ENCODE measurements around the gene CBLC. TPM values are rescaled to one million over a fixed set of nuclear protein-coding genes. Genes with fewer than 3 reads are reported as not detected.

The CBLC gene
- total RNA-seq, 1 donor from 2014 or later: not detected

DNA sequence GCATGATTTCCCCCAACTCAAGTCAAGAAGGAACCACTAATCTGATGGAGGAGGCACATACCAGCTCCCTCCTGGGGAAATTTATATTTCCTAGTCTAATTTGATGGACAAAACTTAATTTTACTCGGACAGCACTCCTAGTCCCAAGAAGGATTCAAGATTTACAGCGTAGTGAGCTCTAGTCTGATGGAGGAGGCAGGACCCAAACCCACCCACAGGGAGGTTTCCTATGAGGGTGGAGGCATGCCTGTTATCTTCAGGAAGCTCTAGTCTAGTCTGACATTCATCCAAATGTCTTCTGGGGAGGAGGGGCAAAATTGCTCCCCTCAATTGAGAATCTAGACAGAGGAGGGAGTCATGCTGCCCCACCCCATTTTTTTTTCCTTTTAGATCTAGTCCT, 39.6 kb upstream of the CBLC start:
- Histone ChIP-seq H3K27me3 (ENCODE audit: control insufficient read depth in 3 of 3, insufficient read depth in 3 of 3, low read length in 3 of 3) (no peaks in the 10 kb centered on the region), H3K9ac (ENCODE audit: low read depth in 1 of 3, low read length in 3 of 3) (no peak overlapping the region), H3K27ac (ENCODE audit: low read depth, low read length) (no peak overlapping the region), H3K4me1 (ENCODE audit: control insufficient read depth in 3 of 3, insufficient read depth in 3 of 3, low read length in 3 of 3) (peaks cover 13 to 31% (median 22%) of the 10 kb centered on the region in 3 donors), H3K9me3 (ENCODE audit: control insufficient read depth in 3 of 3, low read length in 3 of 3) (no peaks in the 10 kb centered on the region), H3K36me3 (ENCODE audit: control insufficient read depth in 3 of 3, insufficient read depth in 3 of 3, low read length in 3 of 3) (no peaks in the 10 kb centered on the region), H3K4me3 (ENCODE audit: low read length in 3 of 3) (no peak overlapping the region)

DNA sequence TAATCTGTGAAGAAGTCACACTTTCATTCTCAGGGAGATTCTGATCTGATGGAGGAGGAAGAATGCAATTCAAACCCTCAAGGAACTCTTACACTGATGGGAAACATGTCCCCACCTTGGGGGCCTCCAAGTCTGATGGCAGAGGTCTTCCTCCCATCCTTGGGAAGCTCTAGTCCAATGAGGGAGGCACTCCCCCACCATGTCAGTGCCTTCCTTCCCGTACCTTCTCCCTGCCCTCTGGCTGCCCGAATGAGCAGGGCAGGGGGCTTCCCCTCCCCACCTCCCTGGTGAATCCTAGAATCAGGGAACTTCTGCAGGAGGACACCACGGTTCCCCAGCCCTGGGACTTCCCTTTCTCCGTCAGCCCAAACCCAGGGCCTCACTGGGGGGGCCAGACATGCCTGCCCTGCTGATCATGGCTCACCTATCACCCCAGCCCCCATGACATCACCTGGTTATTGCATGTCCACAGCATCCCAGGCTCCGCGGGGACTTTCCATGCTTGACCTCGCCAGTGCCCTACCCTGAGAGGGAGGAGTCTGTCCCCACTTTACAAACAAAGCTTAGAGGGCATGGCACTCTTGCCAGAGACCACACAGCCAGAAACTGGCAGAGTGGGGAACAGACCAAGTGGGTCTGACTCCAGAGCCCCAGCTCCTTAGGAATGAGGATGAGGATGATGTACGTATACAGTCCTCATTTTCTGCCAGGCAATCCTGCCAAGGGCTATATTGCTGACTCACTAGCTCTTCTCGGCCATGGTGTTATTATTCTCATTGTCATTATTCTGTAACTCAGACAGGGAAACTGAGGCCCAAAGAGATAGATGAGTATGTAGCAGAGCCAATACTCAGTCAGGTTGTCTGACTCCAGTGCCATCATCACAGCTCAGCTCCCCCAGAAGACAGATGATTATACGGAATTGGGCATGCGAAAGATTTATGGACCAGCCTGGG, 38.8 kb upstream of the CBLC start:
- Histone ChIP-seq H3K27me3 (ENCODE audit: control insufficient read depth in 3 of 3, insufficient read depth in 3 of 3, low read length in 3 of 3) (no peaks in the 10 kb centered on the region), H3K27ac (ENCODE audit: low read depth, low read length) (no peak overlapping the region), H3K4me1 (ENCODE audit: control insufficient read depth in 3 of 3, insufficient read depth in 3 of 3, low read length in 3 of 3) (peaks cover 13 to 33% (median 22%) of the 10 kb centered on the region in 3 donors), H3K4me3 (ENCODE audit: low read length in 3 of 3) (no peak overlapping the region), H3K9ac (ENCODE audit: low read depth in 1 of 3, low read length in 3 of 3) (peak overlapping the region in 1 of 3 donors; percentile 20), H3K9me3 (ENCODE audit: control insufficient read depth in 3 of 3, low read length in 3 of 3) (no peaks in the 10 kb centered on the region), H3K36me3 (ENCODE audit: control insufficient read depth in 3 of 3, insufficient read depth in 3 of 3, low read length in 3 of 3) (no peaks in the 10 kb centered on the region)

DNA sequence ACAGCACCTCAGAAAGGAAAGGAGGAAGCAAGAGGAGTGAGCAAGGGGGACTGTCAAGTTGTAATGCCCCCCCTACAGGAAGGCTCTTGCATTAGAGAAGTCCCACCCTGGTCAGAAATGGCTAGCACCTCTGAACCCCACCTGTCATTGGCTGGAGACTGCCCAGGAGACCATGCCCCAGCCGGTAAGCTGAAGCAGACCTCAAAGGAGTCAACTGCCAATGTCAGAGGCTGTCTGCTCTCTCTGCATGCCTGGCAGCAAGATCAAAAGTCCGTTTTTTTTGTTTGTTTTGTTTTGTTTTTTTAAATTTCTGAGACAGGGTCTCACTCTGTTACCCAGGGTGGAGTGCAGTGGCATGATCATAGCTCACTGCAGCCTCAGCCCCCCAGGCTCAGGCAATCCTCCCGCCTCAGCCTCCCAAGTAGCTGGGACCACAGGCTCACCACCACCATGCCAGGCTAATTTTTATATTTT, 37.3 kb upstream of the CBLC start:
- no peaks in the 10 kb centered on the region for H3K9me3 ChIP-seq (ENCODE audit: control insufficient read depth in 3 of 3, low read length in 3 of 3)
- H3K4me3 ChIP-seq (ENCODE audit: low read length in 3 of 3): no peak overlapping the region
- no peaks in the 10 kb centered on the region for H3K36me3 ChIP-seq (ENCODE audit: control insufficient read depth in 3 of 3, insufficient read depth in 3 of 3, low read length in 3 of 3)
- no peak overlapping the region for H3K9ac ChIP-seq (ENCODE audit: low read depth in 1 of 3, low read length in 3 of 3)
- no peaks in the 10 kb centered on the region for H3K27me3 ChIP-seq (ENCODE audit: control insufficient read depth in 3 of 3, insufficient read depth in 3 of 3, low read length in 3 of 3)
- no peak overlapping the region for H3K27ac ChIP-seq (ENCODE audit: low read depth, low read length)
- H3K4me1 ChIP-seq (ENCODE audit: control insufficient read depth in 3 of 3, insufficient read depth in 3 of 3, low read length in 3 of 3): peaks cover 19 to 44% (median 29%) of the 10 kb centered on the region in 3 donors

DNA sequence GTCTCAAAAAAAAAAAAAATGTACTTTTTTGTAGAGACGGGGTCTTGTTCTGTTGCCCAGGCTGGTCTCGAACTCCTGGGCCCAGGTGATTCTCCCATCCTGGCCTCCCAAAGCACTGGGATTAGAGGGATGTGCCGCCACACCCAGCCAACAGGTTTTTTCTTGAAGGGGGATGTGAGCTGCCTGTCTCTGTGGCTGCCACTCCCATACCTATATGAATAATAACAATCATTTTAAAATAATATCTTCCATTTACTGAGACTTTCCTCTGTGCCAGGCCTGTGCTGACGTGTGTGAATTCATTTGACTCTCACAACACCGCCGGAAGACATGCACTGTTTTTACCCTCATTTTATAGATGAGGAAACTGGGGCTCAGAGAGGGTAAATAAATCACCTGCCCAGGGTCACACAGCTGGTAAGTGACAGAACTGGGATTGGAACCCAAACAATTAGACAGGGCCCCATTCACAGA, 36.4 kb upstream of the CBLC start:
- Histone ChIP-seq H3K27me3 (ENCODE audit: control insufficient read depth in 3 of 3, insufficient read depth in 3 of 3, low read length in 3 of 3) (no peaks in the 10 kb centered on the region), H3K9me3 (ENCODE audit: control insufficient read depth in 3 of 3, low read length in 3 of 3) (no peaks in the 10 kb centered on the region), H3K4me1 (ENCODE audit: control insufficient read depth in 3 of 3, insufficient read depth in 3 of 3, low read length in 3 of 3) (peaks cover 24 to 52% (median 36%) of the 10 kb centered on the region in 3 donors), H3K36me3 (ENCODE audit: control insufficient read depth in 3 of 3, insufficient read depth in 3 of 3, low read length in 3 of 3) (no peaks in the 10 kb centered on the region), H3K4me3 (ENCODE audit: low read length in 3 of 3) (no peak overlapping the region), H3K27ac (ENCODE audit: low read depth, low read length) (peak overlapping the region; percentile 87), H3K9ac (ENCODE audit: low read depth in 1 of 3, low read length in 3 of 3) (peak overlapping the region in 2 of 3 donors; percentile 19 to 51)

DNA sequence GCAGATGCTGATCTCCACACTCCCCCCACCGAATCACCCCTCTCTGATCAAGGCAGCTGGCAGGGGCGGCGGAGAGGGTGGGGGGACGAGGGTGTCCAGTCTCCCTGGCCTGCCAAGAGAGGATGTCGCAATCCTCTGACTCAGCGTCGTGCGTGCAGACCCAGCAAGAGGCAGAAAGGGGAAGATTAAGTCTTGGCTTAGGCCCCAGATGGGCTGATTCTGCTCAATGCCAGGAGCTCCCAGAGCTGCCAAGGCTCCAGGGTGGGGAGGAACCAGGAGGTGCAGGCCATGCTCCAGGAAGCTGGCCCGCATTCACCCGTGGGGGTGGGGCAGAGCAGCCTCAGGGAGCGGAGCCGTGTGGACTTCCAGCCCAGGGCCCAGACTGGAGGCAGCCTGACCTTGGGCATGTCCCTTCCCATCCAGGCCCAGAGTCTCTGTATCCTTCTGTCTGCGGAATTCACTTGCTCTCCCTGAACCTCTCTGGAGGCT, 35.8 kb upstream of the CBLC start:
- no peaks in the 10 kb centered on the region for H3K27me3 ChIP-seq (ENCODE audit: control insufficient read depth in 3 of 3, insufficient read depth in 3 of 3, low read length in 3 of 3)
- H3K9ac ChIP-seq (ENCODE audit: low read depth in 1 of 3, low read length in 3 of 3): peak overlapping the region; percentile 59 to 68 (median 60)
- no peaks in the 10 kb centered on the region for H3K9me3 ChIP-seq (ENCODE audit: control insufficient read depth in 3 of 3, low read length in 3 of 3)
- H3K4me1 ChIP-seq (ENCODE audit: control insufficient read depth in 3 of 3, insufficient read depth in 3 of 3, low read length in 3 of 3): peaks cover 28 to 58% (median 41%) of the 10 kb centered on the region in 3 donors
- peak overlapping the region in 1 of 3 donors; percentile 22 for H3K4me3 ChIP-seq (ENCODE audit: low read length in 3 of 3)
- peak overlapping the region; percentile 87 for H3K27ac ChIP-seq (ENCODE audit: low read depth, low read length)
- H3K36me3 ChIP-seq (ENCODE audit: control insufficient read depth in 3 of 3, insufficient read depth in 3 of 3, low read length in 3 of 3): no peaks in the 10 kb centered on the region

DNA sequence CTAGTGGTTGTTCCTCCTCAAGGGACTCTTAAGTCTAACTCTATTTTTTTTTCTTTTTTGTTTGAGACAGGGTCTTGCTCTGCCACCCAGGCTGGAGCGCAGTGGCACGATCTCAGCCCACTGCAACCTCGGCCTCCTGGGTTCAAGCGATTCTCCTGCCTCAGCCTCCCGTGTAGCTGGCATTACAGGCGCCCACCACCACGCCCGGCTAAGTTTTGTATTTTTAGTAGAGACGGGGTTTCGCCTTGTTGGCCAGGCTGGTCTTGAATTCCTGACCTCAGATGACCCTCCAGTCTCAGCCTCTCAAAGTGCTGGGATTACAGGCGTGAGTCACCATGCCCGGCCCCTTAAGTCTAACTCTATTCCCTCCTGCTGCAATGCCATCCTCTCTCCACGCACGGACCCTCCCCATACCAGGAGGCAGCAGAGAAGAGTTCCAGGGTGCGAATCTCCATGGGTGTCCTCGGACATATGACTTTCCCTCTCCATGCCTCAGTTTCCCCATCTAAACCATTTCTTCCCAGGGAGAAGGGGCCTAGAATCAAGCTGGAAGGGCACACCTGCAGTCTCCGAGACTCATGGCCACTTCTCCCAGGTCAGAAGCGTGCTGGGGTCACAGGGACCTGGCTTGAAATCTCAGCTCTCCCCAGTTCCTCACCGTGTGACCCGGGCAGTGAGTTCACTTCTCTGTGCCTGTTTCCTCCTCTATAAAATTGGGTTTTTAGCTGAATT, 35.2 kb upstream of the CBLC start:
- peak overlapping the region in 1 of 3 donors; percentile 22 for H3K4me3 ChIP-seq (ENCODE audit: low read length in 3 of 3)
- no peaks in the 10 kb centered on the region for H3K9me3 ChIP-seq (ENCODE audit: control insufficient read depth in 3 of 3, low read length in 3 of 3)
- H3K4me1 ChIP-seq (ENCODE audit: control insufficient read depth in 3 of 3, insufficient read depth in 3 of 3, low read length in 3 of 3): peaks cover 32 to 61% (median 44%) of the 10 kb centered on the region in 3 donors
- no peaks in the 10 kb centered on the region for H3K27me3 ChIP-seq (ENCODE audit: control insufficient read depth in 3 of 3, insufficient read depth in 3 of 3, low read length in 3 of 3)
- no peaks in the 10 kb centered on the region for H3K36me3 ChIP-seq (ENCODE audit: control insufficient read depth in 3 of 3, insufficient read depth in 3 of 3, low read length in 3 of 3)
- H3K9ac ChIP-seq (ENCODE audit: low read depth in 1 of 3, low read length in 3 of 3): peak overlapping the region; percentile 59 to 68 (median 60)
- peak overlapping the region; percentile 87 for H3K27ac ChIP-seq (ENCODE audit: low read depth, low read length)

DNA sequence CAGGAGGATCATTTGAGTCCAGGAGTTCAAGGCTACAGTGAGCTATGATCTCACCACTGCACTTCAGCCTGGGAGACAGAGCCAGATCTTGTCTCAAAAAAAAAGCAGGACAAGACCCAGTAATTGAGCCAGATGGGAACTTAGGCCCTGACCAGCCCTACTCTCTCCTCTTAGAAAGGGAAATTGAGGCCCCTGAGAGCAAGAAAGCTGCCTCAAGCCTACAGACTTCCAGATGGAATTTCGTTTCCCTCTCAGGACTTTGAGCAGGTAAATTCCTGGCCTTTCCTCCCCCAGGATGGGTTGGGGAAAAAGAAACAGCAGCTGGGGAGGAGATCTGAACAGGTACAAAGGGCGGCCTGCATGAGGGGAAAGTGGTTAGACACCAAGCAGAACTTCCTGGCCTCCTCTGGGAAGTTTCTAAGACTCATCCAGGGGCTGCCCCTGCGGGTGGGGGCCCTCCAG, 32.8 kb upstream of the CBLC start:
- no peaks in the 10 kb centered on the region for H3K27me3 ChIP-seq (ENCODE audit: control insufficient read depth in 3 of 3, insufficient read depth in 3 of 3, low read length in 3 of 3)
- H3K27ac ChIP-seq (ENCODE audit: low read depth, low read length): peak overlapping the region; percentile 93
- H3K9ac ChIP-seq (ENCODE audit: low read depth in 1 of 3, low read length in 3 of 3): peak overlapping the region; percentile 28 to 51 (median 44)
- no peak overlapping the region for H3K4me3 ChIP-seq (ENCODE audit: low read length in 3 of 3)
- peaks cover 42 to 57% (median 51%) of the 10 kb centered on the region in 3 donors for H3K4me1 ChIP-seq (ENCODE audit: control insufficient read depth in 3 of 3, insufficient read depth in 3 of 3, low read length in 3 of 3)
- no peaks in the 10 kb centered on the region for H3K9me3 ChIP-seq (ENCODE audit: control insufficient read depth in 3 of 3, low read length in 3 of 3)
- H3K36me3 ChIP-seq (ENCODE audit: control insufficient read depth in 3 of 3, insufficient read depth in 3 of 3, low read length in 3 of 3): peaks cover 0 to 1% (median 0%) of the 10 kb centered on the region in 3 donors

DNA sequence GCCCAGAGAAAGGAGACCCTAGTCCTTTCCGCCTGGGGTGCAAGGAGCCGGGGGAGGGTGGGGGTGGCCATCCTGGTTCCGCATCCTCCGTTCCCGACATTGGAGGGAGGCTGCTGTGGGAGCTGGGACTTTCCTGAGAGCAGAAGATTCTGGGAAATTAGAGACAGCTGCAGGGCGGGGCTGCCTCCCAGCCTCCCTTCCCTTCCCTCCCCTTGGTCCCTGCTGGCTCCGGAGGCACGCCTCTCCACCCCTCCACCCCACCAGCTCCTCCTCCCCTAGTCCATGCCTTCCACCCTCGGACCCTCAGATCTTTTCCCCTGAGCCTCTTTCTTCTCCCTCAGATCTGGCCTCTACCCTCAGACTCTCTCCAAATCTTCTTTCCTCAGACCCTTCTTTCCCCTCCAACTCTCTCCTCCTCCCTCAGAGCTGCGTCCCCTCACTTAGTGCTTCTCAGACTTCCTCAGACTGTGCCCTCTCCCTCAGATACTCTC, 32.3 kb upstream of the CBLC start:
- Histone ChIP-seq H3K27ac (ENCODE audit: low read depth, low read length) (peak overlapping the region; percentile 93), H3K4me3 (ENCODE audit: low read length in 3 of 3) (peak overlapping the region in 2 of 3 donors; percentile 6 to 51), H3K9ac (ENCODE audit: low read depth in 1 of 3, low read length in 3 of 3) (peak overlapping the region; percentile 51 to 65 (median 57)), H3K4me1 (ENCODE audit: control insufficient read depth in 3 of 3, insufficient read depth in 3 of 3, low read length in 3 of 3) (peaks cover 45 to 59% (median 53%) of the 10 kb centered on the region in 3 donors), H3K9me3 (ENCODE audit: control insufficient read depth in 3 of 3, low read length in 3 of 3) (no peaks in the 10 kb centered on the region), H3K36me3 (ENCODE audit: control insufficient read depth in 3 of 3, insufficient read depth in 3 of 3, low read length in 3 of 3) (peaks cover 0 to 4% (median 0%) of the 10 kb centered on the region in 3 donors), H3K27me3 (ENCODE audit: control insufficient read depth in 3 of 3, insufficient read depth in 3 of 3, low read length in 3 of 3) (no peaks in the 10 kb centered on the region)

DNA sequence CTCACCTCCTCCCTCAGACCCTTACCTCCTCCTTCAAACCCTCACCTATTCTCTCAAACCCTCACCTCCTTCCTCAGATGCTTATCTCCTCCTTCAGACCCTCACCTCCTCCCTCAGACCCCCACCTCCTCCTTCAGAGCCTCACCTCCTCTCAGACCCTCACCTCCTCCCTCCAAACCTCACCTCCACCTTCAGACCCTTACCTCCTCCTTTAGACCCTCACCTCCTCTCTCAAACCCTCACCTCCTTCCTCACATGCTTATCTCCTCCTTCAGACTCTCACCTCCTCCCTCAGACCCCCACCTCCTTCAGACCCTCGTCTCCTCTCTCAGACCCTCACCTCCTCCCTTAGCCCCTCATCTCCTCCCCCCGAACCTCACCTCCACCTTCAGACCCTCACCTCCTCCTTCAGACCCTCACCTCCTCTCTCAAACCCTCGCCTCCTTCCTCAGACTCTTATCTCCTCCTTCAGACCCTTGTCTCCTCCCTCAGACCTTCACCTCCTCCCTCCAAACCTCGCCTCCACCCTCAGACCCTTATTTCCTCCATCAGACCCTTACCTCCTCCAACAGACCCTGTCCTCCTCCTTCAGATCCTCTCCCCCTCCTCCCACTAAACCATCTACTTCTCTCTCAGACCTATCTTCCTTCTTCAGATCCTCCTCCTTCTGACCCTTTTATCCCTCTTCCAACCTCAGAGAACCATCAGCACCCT, 31.6 kb upstream of the CBLC start:
- Histone ChIP-seq H3K9ac (ENCODE audit: low read depth in 1 of 3, low read length in 3 of 3) (peak overlapping the region; percentile 40 to 65 (median 57)), H3K4me1 (ENCODE audit: control insufficient read depth in 3 of 3, insufficient read depth in 3 of 3, low read length in 3 of 3) (peaks cover 52 to 64% (median 58%) of the 10 kb centered on the region in 3 donors), H3K4me3 (ENCODE audit: low read length in 3 of 3) (peak overlapping the region in 2 of 3 donors; percentile 6 to 51), H3K36me3 (ENCODE audit: control insufficient read depth in 3 of 3, insufficient read depth in 3 of 3, low read length in 3 of 3) (peaks cover 2 to 9% (median 4%) of the 10 kb centered on the region in 3 donors), H3K9me3 (ENCODE audit: control insufficient read depth in 3 of 3, low read length in 3 of 3) (no peaks in the 10 kb centered on the region), H3K27ac (ENCODE audit: low read depth, low read length) (peak overlapping the region; percentile 93), H3K27me3 (ENCODE audit: control insufficient read depth in 3 of 3, insufficient read depth in 3 of 3, low read length in 3 of 3) (no peaks in the 10 kb centered on the region)

Data from skeletal muscle tissue (tissue), 4 donors.